ENCODE data around the gene KISS1R.

KISS1R gene

GRCh38 chr19:920051-920864 lies 3.1 kb downstream of the KISS1R start:
- no peak for DNase-seq (ENCODE audit: low read depth)

- DNase-seq (ENCODE audit: low read depth) = no peak
Observed at GRCh38 chr19:924553-925086, 7.5 kb downstream of the KISS1R start.

GRCh38 chr19:925087-925525 lies 8.0 kb downstream of the KISS1R start:
- DNase-seq (ENCODE audit: low read depth) = no peak

- DNase-seq (ENCODE audit: low read depth) = no peak
Observed at GRCh38 chr19:925526-926322, 8.6 kb downstream of the KISS1R start, which contains the start of gene ARID3A. TSS of gene ARID3A (plus strand) at chr19:926035. CDS start at chr19:929529, 3,494 bp downstream.

GRCh38 chr19:926323-926588 lies 9.1 kb downstream of the KISS1R start:
- DNase-seq (ENCODE audit: low read depth) = no peak

- no peak for DNase-seq (ENCODE audit: low read depth)
Observed at GRCh38 chr19:926589-927350, 9.6 kb downstream of the KISS1R start.

- DNase-seq (ENCODE audit: low read depth) = no peak
Observed at GRCh38 chr19:927351-927779, 10.2 kb downstream of the KISS1R start.

- no peak for DNase-seq (ENCODE audit: low read depth)
Observed at GRCh38 chr19:927780-928401, 10.8 kb downstream of the KISS1R start.

- DNase-seq (ENCODE audit: low read depth) = no peak
Observed at GRCh38 chr19:928471-929202, 11.5 kb downstream of the KISS1R start.

GRCh38 chr19:929203-929890 lies 12.2 kb downstream of the KISS1R start:
- no peak for DNase-seq (ENCODE audit: low read depth)

GRCh38 chr19:929891-930258 lies 12.7 kb downstream of the KISS1R start:
- no peak for DNase-seq (ENCODE audit: low read depth)

GRCh38 chr19:931860-932647 lies 14.9 kb downstream of the KISS1R start:
- no peak for DNase-seq (ENCODE audit: low read depth)

- DNase-seq (ENCODE audit: low read depth) = no peak
Observed at GRCh38 chr19:932648-933552, 15.8 kb downstream of the KISS1R start.

GRCh38 chr19:933553-933882 lies 16.4 kb downstream of the KISS1R start:
- DNase-seq (ENCODE audit: low read depth) = no peak

- no peak for DNase-seq (ENCODE audit: low read depth)
Observed at GRCh38 chr19:934197-934840, 17.2 kb downstream of the KISS1R start.

GRCh38 chr19:934865-935479 lies 17.8 kb downstream of the KISS1R start:
- no peak for DNase-seq (ENCODE audit: low read depth)

- no peak for DNase-seq (ENCODE audit: low read depth)
Observed at GRCh38 chr19:936175-936546, 19.0 kb downstream of the KISS1R start.

GRCh38 chr19:937259-937694 lies 20.1 kb downstream of the KISS1R start:
- DNase-seq (ENCODE audit: low read depth) = no peak
